HEK293T (cell line): ENCODE results near the gene NFKBIA.

ENCODE experiments used
- CTCF ChIA-PET: fragments of 350-600 bp; formaldehyde crosslinking; extraction: SDS; loops from one replicate; lab custom pipeline; 2021; ENCODE audit warnings: antibody characterized with exemption, inconsistent platforms; lab: Yijun Ruan, JAX
- POLR2A ChIA-PET: fragments of 350-600 bp; formaldehyde crosslinking; extraction: SDS; loops from one replicate; lab custom pipeline; 2020; ENCODE audit warnings: antibody characterized with exemption, inconsistent platforms; lab: Yijun Ruan, JAX
- DNase-seq: peaks from one replicate; pipeline ENCODE4 v3.0.0; 2012; ENCODE audit warnings: mixed read lengths; ENCODE audit errors: extremely low spot score
- ARNT ChIP-seq: fragments of 450-650 bp; IDR thresholded peaks from 2 replicates; pipeline ENCODE4 v1.6.1; 2017; ENCODE audit warnings: mild to moderate bottlenecking
- BHLHE40 ChIP-seq: fragments of 450-650 bp; IDR thresholded peaks from 2 replicates; pipeline ENCODE4 v1.6.1; 2016; ENCODE audit warnings: mild to moderate bottlenecking, moderate library complexity, borderline replicate concordance
- CTBP1 ChIP-seq: fragments of 450-650 bp; IDR thresholded peaks from 2 replicates; pipeline ENCODE4 v1.6.1; 2016; ENCODE audit warnings: borderline replicate concordance
- ELF4 ChIP-seq: fragments of 450-650 bp; IDR thresholded peaks from 2 replicates; pipeline ENCODE4 v1.6.1; 2017; ENCODE audit warnings: antibody characterized with exemption
- FOXA1 ChIP-seq: fragments of 450-650 bp; IDR thresholded peaks from 2 replicates; pipeline ENCODE4 v1.6.1; 2016; ENCODE audit warnings: mild to moderate bottlenecking
- FOXK2 ChIP-seq: fragments of 450-650 bp; IDR thresholded peaks from 2 replicates; pipeline ENCODE4 v1.6.1; 2016; ENCODE audit warnings: mild to moderate bottlenecking
- FOXM1 ChIP-seq: fragments of 450-650 bp; IDR thresholded peaks from 2 replicates; pipeline ENCODE4 v1.6.1; 2017; ENCODE audit warnings: mild to moderate bottlenecking, borderline replicate concordance
- HDGF ChIP-seq: fragments of 450-650 bp; IDR thresholded peaks from 2 replicates; pipeline ENCODE4 v1.6.1; 2017; ENCODE audit warnings: antibody characterized with exemption, borderline replicate concordance
- L3MBTL2 ChIP-seq: fragments of 450-650 bp; conservative IDR thresholded peaks from 2 replicates; pipeline ENCODE4 v1.6.1; 2016; ENCODE audit warnings: mild to moderate bottlenecking
- LEF1 ChIP-seq: fragments of 450-650 bp; IDR thresholded peaks from 2 replicates; pipeline ENCODE4 v1.6.1; 2017; ENCODE audit warnings: mild to moderate bottlenecking, borderline replicate concordance
- NFRKB ChIP-seq: fragments of 450-650 bp; IDR thresholded peaks from 2 replicates; pipeline ENCODE4 v1.6.1; 2016; ENCODE audit warnings: mild to moderate bottlenecking, moderate library complexity
- PKNOX1 ChIP-seq: fragments of 450-650 bp; IDR thresholded peaks from 2 replicates; pipeline ENCODE4 v1.6.1; 2016
- SP1 ChIP-seq: fragments of 450-650 bp; IDR thresholded peaks from 2 replicates; pipeline ENCODE4 v1.6.1; 2017
- SUZ12 ChIP-seq: fragments of 450-650 bp; IDR thresholded peaks from 2 replicates; pipeline ENCODE4 v1.6.1; 2016; ENCODE audit warnings: mild to moderate bottlenecking
- ZNF384 ChIP-seq: fragments of 450-650 bp; IDR thresholded peaks from 2 replicates; pipeline ENCODE4 v1.6.1; 2016

NFKBIA gene

GRCh38 chr14:35412272-35413056 lies 7.9 kb upstream of the NFKBIA start:
- TF ChIP-seq BHLHE40 (no peak), ARNT (no peak), HDGF (no peak), CTBP1 (no peak), SUZ12 (no peak), FOXK2 (no peak), PKNOX1 (no peak), LEF1 (no peak), ZNF384 (no peak), ELF4 (no peak), FOXM1 (no peak)
- ChIA-PET CTCF (interaction anchor here (0.6 to 1.4 kb wide), 4 partner anchors 19 to 406 kb away, joined by 3 to 5 read pairs (median 3); no protein-coding TSS in a partner anchor), POLR2A (no interaction called here)
- no peak for DNase-seq

GRCh38 chr14:35410858-35411257 lies 6.3 kb upstream of the NFKBIA start:
- no peak for DNase-seq
- CTCF ChIA-PET: interaction anchor here (0.7 to 1.0 kb wide), 2 partner anchors 9 to 268 kb away, joined by 3 read pairs; no protein-coding TSS in a partner anchor
- TF ChIP-seq SP1 (no peak), CTBP1 (no peak), ZNF384 (no peak), PKNOX1 (no peak), ARNT (no peak), FOXA1 (no peak), BHLHE40 (no peak), L3MBTL2 (no peak), LEF1 (no peak), SUZ12 (no peak)
- POLR2A ChIA-PET: no interaction called here

GRCh38 chr14:35409595-35409994 lies 5.0 kb upstream of the NFKBIA start:
- ChIA-PET CTCF (interaction anchor here (0.6 to 2.3 kb wide), 4 partner anchors 34 to 428 kb away, joined by 3 to 8 read pairs (median 6); no protein-coding TSS in a partner anchor), POLR2A (interaction anchor here (1.6 kb wide), 1 partner anchor 117 kb away, joined by 4 read pairs; the partner anchor contains the start of gene PSMA6)
- DNase-seq: no peak
- no peak for TF ChIP-seq NFRKB
- TF ChIP-seq BHLHE40: no peak
- TF ChIP-seq FOXM1: no peak
- no peak for TF ChIP-seq SP1
- TF ChIP-seq SUZ12: no peak
- no peak for TF ChIP-seq PKNOX1

- CTCF ChIA-PET: interaction anchor here (1.8 to 2.3 kb wide), 2 partner anchors 193 to 267 kb away, joined by 5 to 6 read pairs; no protein-coding TSS in a partner anchor
- no peak for TF ChIP-seq FOXM1
- no peak for TF ChIP-seq ELF4
- no peak for TF ChIP-seq LEF1
- TF ChIP-seq CTBP1: no peak
- TF ChIP-seq PKNOX1: no peak
- no peak for TF ChIP-seq HDGF
- POLR2A ChIA-PET: interaction anchor here (1.1 to 1.6 kb wide), 2 partner anchors 116 to 184 kb away, joined by 4 read pairs; partner anchors contain the start of gene PSMA6
- DNase-seq: no peak
Observed at GRCh38 chr14:35408026-35408425, 3.5 kb upstream of the NFKBIA start.

GRCh38 chr14:35407306-35407630 lies 2.7 kb upstream of the NFKBIA start:
- ChIA-PET CTCF (interaction anchor here (2.3 kb wide), 1 partner anchor 266 kb away, joined by 6 read pairs; no protein-coding TSS in a partner anchor), POLR2A (no interaction called here)
- no peak for DNase-seq
- no peak for TF ChIP-seq LEF1
- TF ChIP-seq L3MBTL2: no peak
- TF ChIP-seq ZNF384: no peak

- ChIA-PET CTCF (interaction anchor here (0.9 kb wide), 1 partner anchor 526 kb away, joined by 4 read pairs; no protein-coding TSS in a partner anchor), POLR2A (interaction anchor here (4.5 kb wide), 1 partner anchor 115 kb away, joined by 45 read pairs; the partner anchor contains the start of gene PSMA6)
- TF ChIP-seq ELF4: no peak
- no peak for TF ChIP-seq SUZ12
- no peak for TF ChIP-seq FOXM1
- TF ChIP-seq SP1: no peak
- DNase-seq: peak; percentile 62
Observed at GRCh38 chr14:35406506-35407305, 2.2 kb upstream of the NFKBIA start.
